ENCODE measurements around the gene HMGN4. TPM values are rescaled to one million over a fixed set of nuclear protein-coding genes. Genes with fewer than 3 reads are reported as not detected.

Gene HMGN4
- total and polyA plus RNA-seq, 9 of the 15 experiments (the other 6 are each of a cell fraction or from before 2014, with no cell fraction given) = 35.4 to 134 (median 94.1) TPM

GRCh38 chr6:26553635-26554446 is 15.7 kb downstream of the HMGN4 start (continued):
- TF ChIP-seq ZBTB2 (IDR thresholded peaks at IDR 0.05) = peak; percentile 57; the same call in 1 of the 2 replicates
- TF ChIP-seq ZNF316 (IDR thresholded peaks at IDR 0.05) = no peak
- TF ChIP-seq U2AF1 (optimal IDR thresholded peaks at IDR 0.05; ENCODE audit: low read depth, low read length) = no peak
- TF ChIP-seq FOXJ3 (CRISPR knock-in tag; IDR thresholded peaks at IDR 0.05) = no peak
- peak; percentile 85 for TF ChIP-seq PHF21A (IDR thresholded peaks at IDR 0.05; ENCODE audit: borderline replicate concordance, low read depth)
- TF ChIP-seq TEAD1 (CRISPR knock-in tag; IDR thresholded peaks at IDR 0.05) = peak; percentile 63 to 77; a peak in 1 of 4 replicates
- TF ChIP-seq BHLHE40 (IDR thresholded peaks at IDR 0.05; ENCODE audit: low read length) = no peak
- TF ChIP-seq POLR2H (tag; IDR thresholded peaks at IDR 0.05; ENCODE audit: low read depth) = peak; percentile 99
- TF ChIP-seq ZFP1 (CRISPR knock-in tag; IDR thresholded peaks at IDR 0.05) = no peak
- TF ChIP-seq EP300 (IDR thresholded peaks at IDR 0.05; ENCODE audit: low read length) = peak; percentile 73; the same call in 1 of the 2 replicates
- TF ChIP-seq HEY1 (CRISPR knock-in tag; IDR thresholded peaks at IDR 0.05; ENCODE audit: borderline replicate concordance) = 0 out of 2 replicates have a peak, but pooled peaks have one; percentile 32
- TF ChIP-seq HDAC1 (IDR thresholded peaks at IDR 0.05) = peak; percentile 65 to 98
- no peak for TF ChIP-seq KLF10 (CRISPR knock-in tag; IDR thresholded peaks at IDR 0.05)
- TF ChIP-seq TEAD4 (IDR thresholded peaks at IDR 0.05; ENCODE audit: low read length) = peak; percentile 88
- TF ChIP-seq TEAD4 (CRISPR knock-in tag; IDR thresholded peaks at IDR 0.05; ENCODE audit: borderline replicate concordance) = no peak
- TF ChIP-seq CREB1 (IDR thresholded peaks at IDR 0.05) = peak; percentile 69
- TF ChIP-seq CREB1 (CRISPR knock-in tag; IDR thresholded peaks at IDR 0.05) = peak; percentile 57; the same call in 1 of the 2 replicates
- TF ChIP-seq SMAD3 (CRISPR knock-in tag; conservative IDR thresholded peaks at IDR 0.05) = 0 out of 2 replicates have a peak, but pooled peaks have one; percentile 6
- TF ChIP-seq DEAF1 (CRISPR knock-in tag; IDR thresholded peaks at IDR 0.05) = no peak
- TF ChIP-seq BRF1 (IDR thresholded peaks at IDR 0.05; ENCODE audit: borderline replicate concordance, extremely low read depth, insufficient read length) = no peak
- TF ChIP-seq CTBP1 (IDR thresholded peaks at IDR 0.05; ENCODE audit: borderline replicate concordance) = no peak
- TF ChIP-seq ZNF184 (CRISPR knock-in tag; IDR thresholded peaks at IDR 0.05) = no peak
- TF ChIP-seq CREB3L1 (IDR thresholded peaks at IDR 0.05; ENCODE audit: borderline replicate concordance, low read depth) = no peak
- no peak for TF ChIP-seq KAT7 (CRISPR knock-in tag; IDR thresholded peaks at IDR 0.05; ENCODE audit: borderline replicate concordance)

All from K562 (cell line).